Urinary bladder (tissue), 4 donors: Measurements from ENCODE around the gene MKRN2. TPM values are rescaled to one million over a fixed set of nuclear protein-coding genes. Genes with fewer than 3 reads are reported as not detected.

Experiments
- DNase-seq: peaks from one replicate; pipeline ENCODE4 v3.0.0-alpha.2; 2015; ENCODE audit errors: extremely low spot score
- H3K27ac ChIP-seq: one replicate; pipeline ENCODE4 v1.5.1; 2013; ENCODE audit warnings: low read depth, mild to moderate bottlenecking, moderate library complexity
- H3K36me3 ChIP-seq: one replicate; pipeline ENCODE4 v1.6.1; 2013; ENCODE audit warnings: mild to moderate bottlenecking, moderate library complexity; ENCODE audit not compliant: insufficient read depth
- H3K4me1 ChIP-seq: one replicate; pipeline ENCODE4 v1.6.1; 2013; ENCODE audit warnings: mild to moderate bottlenecking, moderate library complexity; ENCODE audit not compliant: insufficient read depth
- H3K4me3 ChIP-seq: one replicate; pipeline ENCODE4 v1.5.1; 2013; ENCODE audit warnings: low read depth, low read length
- WGBS: extraction: QIAGEN DNeasy Blood & Tissue Kit; methylation state at CpG from one replicate; pipeline ENCODE4 v1.1.7; 2013; 5-methylcytosine and 5-hydroxymethylcytosine counted together
- polyA plus RNA-seq: library from polyadenylated mRNA; stranded (reverse); fragments of 200-250 nt; gene quantifications from one replicate; pipeline ENCODE4 v1.2.3, GENCODE V29; 2013
- total RNA-seq: library from RNA; depleted of rRNA; stranded (reverse); fragments of >200 nt; gene quantifications from one replicate; pipeline ENCODE4 v1.2.3, GENCODE V29; 2014
- donor health status: healthy with polysubstance abuse.
- donor health status: healthy.

Gene MKRN2, protein sequence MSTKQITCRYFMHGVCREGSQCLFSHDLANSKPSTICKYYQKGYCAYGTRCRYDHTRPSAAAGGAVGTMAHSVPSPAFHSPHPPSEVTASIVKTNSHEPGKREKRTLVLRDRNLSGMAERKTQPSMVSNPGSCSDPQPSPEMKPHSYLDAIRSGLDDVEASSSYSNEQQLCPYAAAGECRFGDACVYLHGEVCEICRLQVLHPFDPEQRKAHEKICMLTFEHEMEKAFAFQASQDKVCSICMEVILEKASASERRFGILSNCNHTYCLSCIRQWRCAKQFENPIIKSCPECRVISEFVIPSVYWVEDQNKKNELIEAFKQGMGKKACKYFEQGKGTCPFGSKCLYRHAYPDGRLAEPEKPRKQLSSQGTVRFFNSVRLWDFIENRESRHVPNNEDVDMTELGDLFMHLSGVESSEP
- total RNA-seq (33.6 TPM), polyA plus RNA-seq (27.8 TPM)

DNA sequence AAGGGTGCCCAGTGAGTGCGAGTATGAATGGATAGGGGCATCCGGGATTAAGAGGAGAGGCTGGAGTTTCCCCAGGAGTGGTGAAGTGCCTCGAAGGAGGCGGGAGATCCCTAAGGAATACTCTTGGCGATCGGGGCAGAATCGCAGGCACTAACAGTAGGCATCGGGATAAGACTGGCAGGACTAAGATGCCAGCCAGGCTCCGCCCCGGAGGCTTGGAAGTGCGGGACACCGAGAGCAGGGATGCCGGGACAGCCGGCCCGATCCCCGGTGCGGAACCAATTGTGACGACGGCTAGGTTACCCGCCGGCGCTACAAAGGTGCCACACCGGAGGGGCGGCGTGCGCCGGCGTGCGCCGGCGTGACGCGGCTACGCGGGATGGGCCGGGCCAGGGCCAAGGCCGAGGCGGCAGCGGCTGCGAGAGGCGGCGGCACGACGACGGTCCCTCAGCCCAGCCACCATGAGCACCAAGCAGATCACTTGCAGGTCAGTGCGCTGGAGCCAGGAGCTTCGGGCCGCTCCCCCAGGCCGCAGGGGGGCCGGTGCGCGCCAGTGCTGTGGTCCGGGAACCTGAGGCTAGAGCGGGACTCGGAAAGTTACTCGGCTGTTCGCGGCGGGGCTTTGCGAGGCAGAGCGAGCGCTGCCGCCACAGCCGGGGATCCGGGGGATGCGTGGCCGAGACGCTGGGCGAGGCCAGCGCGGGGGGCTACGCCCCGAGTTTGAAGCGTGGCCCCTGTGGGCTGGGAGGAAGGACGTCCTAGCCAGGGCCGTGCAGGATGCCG lies at the start of gene MKRN2:
Gene MKRN2 (plus strand): TSS at position 398 of the 783 bp plus-strand sequence. CDS start 64 bp downstream, at position 462.
- DNase-seq: peak; percentile 71
- no peaks in the 10 kb centered on the region for H3K36me3 ChIP-seq
- peaks cover 2% of the 10 kb centered on the region for H3K4me1 ChIP-seq
- under 1% methylated on average over 77 of the region's 77 CpGs for WGBS
- peak within 1 kb of the TSS; percentile 92 for H3K27ac ChIP-seq
- peak within 1 kb of the TSS; percentile 63 for H3K4me3 ChIP-seq

DNA sequence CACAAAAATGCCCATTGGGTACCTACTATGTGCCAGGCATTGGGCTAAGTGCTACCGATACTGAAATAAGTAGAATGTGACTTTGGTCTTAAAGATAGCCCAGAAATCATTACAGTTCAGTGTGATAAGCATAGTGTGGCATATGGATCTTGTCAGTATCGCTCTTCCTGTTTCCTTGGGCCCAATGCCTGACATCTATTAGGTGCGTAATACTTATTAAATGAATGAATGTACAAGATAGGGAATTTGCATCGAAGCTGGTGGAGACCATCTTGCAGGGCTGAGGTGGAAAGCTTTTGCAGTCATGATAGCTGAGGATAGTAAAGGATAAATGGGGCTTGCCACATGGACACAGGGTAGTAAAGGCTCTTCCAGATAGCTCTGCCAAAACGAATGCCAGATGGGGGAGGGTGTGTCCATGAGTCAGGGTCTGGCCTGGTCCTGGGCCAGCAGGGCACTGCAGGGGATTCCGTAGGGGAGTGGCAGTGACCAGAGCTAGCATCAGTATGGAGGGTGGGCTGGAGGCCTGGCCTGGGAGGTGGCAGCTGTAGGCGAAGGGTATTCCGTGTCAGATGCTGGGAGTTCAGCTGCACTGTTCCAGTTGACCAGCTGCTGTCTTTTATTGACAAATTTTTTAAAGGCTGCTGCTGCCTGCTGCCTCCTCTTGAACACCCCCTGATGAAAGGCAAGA lies 49.2 kb upstream of the MKRN2 start:
- 60% methylated on average over 8 of the region's 8 CpGs for WGBS

DNA sequence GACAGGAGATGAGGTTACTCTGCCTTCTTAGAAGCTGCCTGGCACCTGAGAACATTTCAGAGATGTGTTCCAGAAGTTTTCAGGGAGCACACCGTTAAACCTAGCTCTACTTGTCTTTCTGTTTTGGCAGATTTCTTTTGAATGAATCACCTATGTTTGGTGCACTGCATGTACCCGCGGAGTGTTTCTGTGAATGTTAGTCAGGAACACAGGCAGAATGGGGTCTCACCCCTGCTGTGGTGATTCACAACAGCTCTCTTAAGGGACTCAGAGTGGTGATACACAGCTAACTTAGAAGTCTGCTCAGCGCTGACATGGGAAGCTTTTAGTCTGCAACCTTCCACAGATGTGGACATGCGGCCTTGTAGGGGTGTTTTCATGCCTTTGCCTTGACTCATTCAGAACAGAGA lies 48.6 kb upstream of the MKRN2 start:
- Histone ChIP-seq H3K27ac (no peak overlapping the region), H3K4me3 (no peak overlapping the region), H3K36me3 (no peaks in the 10 kb centered on the region), H3K4me1 (peaks cover 2% of the 10 kb centered on the region)
- DNase-seq: no peak
- WGBS: 49% methylated on average over 5 of the region's 5 CpGs

More for the DNA sequence above, 49.2 kb upstream of the MKRN2 start:
- Histone ChIP-seq H3K4me1 (peaks cover 2% of the 10 kb centered on the region), H3K4me3 (no peak overlapping the region), H3K27ac (peak overlapping the region; percentile 38), H3K36me3 (no peaks in the 10 kb centered on the region)
- DNase-seq: no peak

- Histone ChIP-seq H3K27ac (no peak overlapping the region), H3K4me3 (no peak overlapping the region), H3K36me3 (no peaks in the 10 kb centered on the region), H3K4me1 (peaks cover 2% of the 10 kb centered on the region)
- no peak for DNase-seq
- WGBS: 69% methylated on average over 3 of the region's 3 CpGs
Observed at GRCh38 chr3:12509466-12509865, 47.4 kb upstream of the MKRN2 start.

- no peak for DNase-seq
- 92% methylated on average over 4 of the region's 4 CpGs for WGBS
- no peaks in the 10 kb centered on the region for H3K36me3 ChIP-seq
Observed at GRCh38 chr3:12512534-12513118, 44.3 kb upstream of the MKRN2 start.

DNA sequence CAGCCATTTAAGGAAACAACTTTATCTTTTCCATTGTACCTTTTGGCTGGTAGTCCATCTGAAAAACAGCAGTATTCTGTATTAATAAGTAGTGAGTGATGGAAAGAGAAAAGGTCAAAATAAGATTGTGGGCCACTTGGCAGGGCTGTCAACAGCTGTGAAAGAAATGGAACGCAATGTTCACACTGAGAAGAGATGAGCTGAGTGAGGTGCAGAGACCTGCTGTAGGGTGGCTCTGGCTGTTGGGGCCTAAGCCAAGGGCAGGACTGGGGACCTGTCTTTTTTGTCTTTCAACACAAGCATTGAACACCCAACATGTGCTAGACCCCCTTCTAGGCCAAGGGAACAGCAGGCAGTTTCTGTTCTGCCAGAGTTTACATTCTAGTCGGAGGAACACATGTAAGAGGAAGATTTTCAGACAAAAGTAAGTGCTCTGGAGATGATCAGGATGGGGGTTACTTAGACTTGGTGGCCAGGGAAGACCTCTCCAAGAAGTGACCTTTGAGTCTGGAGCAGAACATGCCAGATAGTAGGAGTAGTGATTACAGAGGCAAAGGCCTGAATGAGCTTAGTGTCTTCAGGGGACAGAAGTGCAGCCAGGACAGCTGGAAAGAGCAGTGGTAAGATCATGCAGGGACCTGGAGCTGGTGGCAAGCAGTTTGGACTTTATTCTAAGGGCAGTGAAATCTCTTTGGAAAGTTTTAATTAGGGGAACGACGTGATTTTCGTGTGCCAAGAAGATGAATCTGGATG lies 43.0 kb upstream of the MKRN2 start:
- 91% methylated on average over 5 of the region's 5 CpGs for WGBS
- H3K36me3 ChIP-seq: no peaks in the 10 kb centered on the region
- no peak overlapping the region for H3K27ac ChIP-seq
- peaks cover 2% of the 10 kb centered on the region for H3K4me1 ChIP-seq
- DNase-seq: no peak
- H3K4me3 ChIP-seq: no peak overlapping the region

More at GRCh38 chr3:12512534-12513118, 44.3 kb upstream of the MKRN2 start:
- Histone ChIP-seq H3K27ac (no peak overlapping the region), H3K4me1 (peaks cover 2% of the 10 kb centered on the region), H3K4me3 (no peak overlapping the region)

DNA sequence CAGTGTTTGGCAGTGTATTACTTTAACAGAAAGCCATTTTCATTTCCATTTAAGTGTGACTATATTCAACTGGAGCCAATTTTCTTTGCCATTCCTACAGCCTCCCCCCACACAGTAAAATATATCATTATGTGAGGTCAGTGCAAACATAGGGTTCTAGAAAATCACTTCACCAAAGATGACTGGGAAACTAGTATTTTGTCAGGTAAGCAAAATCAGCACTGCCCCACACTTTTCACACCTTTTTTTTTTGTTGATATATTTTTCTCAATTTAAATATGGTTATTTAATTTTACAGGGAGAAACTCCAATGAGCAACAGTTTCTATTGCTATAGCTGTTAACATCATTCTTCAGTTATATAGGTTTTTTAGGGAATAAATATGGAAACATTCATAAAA lies 41.3 kb upstream of the MKRN2 start:
- Histone ChIP-seq H3K4me1 (no peaks in the 10 kb centered on the region), H3K27ac (no peak overlapping the region), H3K36me3 (no peaks in the 10 kb centered on the region), H3K4me3 (no peak overlapping the region)
- DNase-seq: no peak

DNA sequence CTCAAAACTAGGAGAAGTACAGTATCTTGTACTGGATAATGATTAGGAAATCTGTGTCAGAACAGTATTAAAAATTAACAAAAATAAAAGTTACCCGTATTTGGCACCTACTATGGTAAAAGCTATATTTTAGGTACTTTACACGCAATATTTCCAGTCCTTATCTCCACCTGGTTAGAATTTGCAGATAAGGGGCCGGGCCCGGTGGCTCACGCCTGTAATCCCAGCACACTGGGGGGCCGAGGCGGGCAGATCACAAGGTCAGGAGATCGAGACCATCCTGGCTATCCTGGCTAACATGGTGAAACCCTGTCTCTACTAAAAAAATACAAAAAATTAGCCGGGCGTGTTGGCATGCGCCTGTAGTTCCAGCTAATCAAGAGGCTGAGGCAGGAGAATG lies 40.0 kb upstream of the MKRN2 start:
- 83% methylated on average over 11 of the region's 11 CpGs for WGBS
- no peak for DNase-seq
- no peak overlapping the region for H3K4me3 ChIP-seq
- no peaks in the 10 kb centered on the region for H3K36me3 ChIP-seq
- H3K27ac ChIP-seq: no peak overlapping the region
- H3K4me1 ChIP-seq: no peaks in the 10 kb centered on the region

DNA sequence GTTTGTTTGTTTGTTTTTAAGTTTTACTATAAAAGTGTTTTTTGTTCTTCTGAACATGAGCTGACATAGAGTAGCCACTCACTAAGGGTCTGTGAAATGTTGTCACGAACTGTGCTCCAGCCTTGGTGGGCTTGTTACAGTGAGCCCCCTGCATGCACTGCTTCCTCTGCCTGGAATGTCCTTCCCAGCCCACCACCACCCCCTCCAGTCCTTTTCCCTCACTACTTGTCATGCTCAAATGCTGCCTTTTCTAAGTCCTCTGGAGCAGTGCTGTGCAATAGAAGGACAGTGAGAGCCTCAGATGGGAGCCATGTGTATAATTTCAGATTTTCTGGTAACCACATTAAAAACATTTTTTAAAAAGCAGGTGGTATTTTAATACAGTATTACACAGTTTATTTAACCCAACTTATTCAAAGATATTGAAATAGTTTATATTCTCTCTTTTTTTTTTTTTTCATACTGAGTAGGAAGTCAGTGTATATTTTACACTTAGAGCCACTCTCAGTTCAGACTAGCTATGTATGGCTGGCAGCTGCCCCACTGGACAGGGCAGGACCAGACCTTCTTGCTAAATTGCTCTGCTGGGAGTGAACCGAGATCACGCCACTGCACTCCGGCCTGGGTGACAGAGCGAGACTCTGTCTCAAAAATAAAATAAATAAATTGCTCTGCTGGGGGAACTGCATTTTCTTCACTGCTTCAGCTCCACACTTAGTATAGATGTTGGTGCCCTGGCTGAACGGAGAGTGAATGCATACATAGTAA lies 38.4 kb upstream of the MKRN2 start:
- Histone ChIP-seq H3K4me3 (no peak overlapping the region), H3K27ac (no peak overlapping the region), H3K4me1 (no peaks in the 10 kb centered on the region), H3K36me3 (no peaks in the 10 kb centered on the region)
- WGBS: 69% methylated on average over 6 of the region's 6 CpGs
- no peak for DNase-seq

DNA sequence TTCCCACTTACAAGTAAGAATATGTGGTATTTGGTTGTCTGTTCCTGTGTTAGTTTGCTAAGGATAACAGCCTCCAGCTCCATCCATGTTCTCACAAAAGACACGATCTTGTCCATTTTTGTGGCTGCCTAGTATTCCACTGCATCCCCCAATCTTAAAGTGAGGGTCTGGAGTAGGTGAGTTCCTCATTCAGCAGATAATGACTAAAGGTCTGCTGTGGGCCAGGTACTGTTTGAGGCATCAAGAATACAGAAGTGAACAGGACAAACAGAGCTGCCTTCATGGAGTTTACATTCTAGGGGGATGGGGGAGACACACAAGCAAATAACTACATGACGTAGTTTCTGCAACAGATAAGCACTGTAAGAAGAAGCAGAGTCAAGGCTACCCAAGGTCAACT lies 35.9 kb upstream of the MKRN2 start:
- no peak for DNase-seq
- no peaks in the 10 kb centered on the region for H3K4me1 ChIP-seq
- WGBS: 97% methylated on average over 2 of the region's 2 CpGs
- H3K36me3 ChIP-seq: no peaks in the 10 kb centered on the region
- no peak overlapping the region for H3K4me3 ChIP-seq
- no peak overlapping the region for H3K27ac ChIP-seq

- WGBS: 98% methylated on average over 1 of the region's 1 CpG
- Histone ChIP-seq H3K36me3 (no peaks in the 10 kb centered on the region), H3K4me3 (no peak overlapping the region), H3K27ac (no peak overlapping the region), H3K4me1 (no peaks in the 10 kb centered on the region)
- DNase-seq: no peak
Observed at GRCh38 chr3:12522721-12523120, 34.2 kb upstream of the MKRN2 start.

DNA sequence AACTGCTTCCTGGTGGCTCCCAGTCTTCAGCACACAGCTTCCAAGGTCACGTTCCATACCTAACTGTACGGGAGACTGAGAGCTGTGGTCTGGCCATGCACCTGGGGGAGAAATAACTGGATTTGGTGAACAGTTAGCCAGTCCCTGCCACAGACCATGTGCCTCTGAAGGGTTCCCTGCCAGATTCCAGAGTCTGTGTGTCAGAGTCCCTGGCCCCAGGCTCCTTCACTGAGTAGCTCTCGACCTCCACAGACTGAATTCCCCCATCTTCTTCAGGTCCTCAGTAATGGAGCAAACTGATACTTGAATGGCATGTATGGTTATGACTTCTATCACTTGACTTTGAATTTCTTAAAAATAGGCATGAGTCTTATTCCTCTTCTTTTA lies 29.1 kb upstream of the MKRN2 start:
- Histone ChIP-seq H3K4me3 (no peak overlapping the region), H3K36me3 (no peaks in the 10 kb centered on the region), H3K4me1 (no peaks in the 10 kb centered on the region), H3K27ac (no peak overlapping the region)
- no peak for DNase-seq
- WGBS: 91% methylated on average over 3 of the region's 3 CpGs
